Limb (tissue), 2 donors: Measurements from ENCODE around the gene LAMP5.

Experiments
- DNase-seq, 2 donors: peaks; one replicate each; pipeline ENCODE4 v3.0.0-alpha.2; 2016; ENCODE audit errors: extremely low spot score in 2 of 2

LAMP5 gene

GRCh38 chr20:9532069-9532838, 17.9 kb downstream of the LAMP5 start:
- no peak for DNase-seq

- no peak for DNase-seq
Observed at GRCh38 chr20:9534025-9534424, 19.6 kb downstream of the LAMP5 start.

- DNase-seq: no peak
Observed at GRCh38 chr20:9535449-9535848, 21.1 kb downstream of the LAMP5 start.

- DNase-seq: no peak
Observed at GRCh38 chr20:9543214-9543613, 28.8 kb downstream of the LAMP5 start.

GRCh38 chr20:9550283-9550682, 35.9 kb downstream of the LAMP5 start:
- no peak for DNase-seq

GRCh38 chr20:9550871-9551270, 36.5 kb downstream of the LAMP5 start:
- DNase-seq: no peak

DNA sequence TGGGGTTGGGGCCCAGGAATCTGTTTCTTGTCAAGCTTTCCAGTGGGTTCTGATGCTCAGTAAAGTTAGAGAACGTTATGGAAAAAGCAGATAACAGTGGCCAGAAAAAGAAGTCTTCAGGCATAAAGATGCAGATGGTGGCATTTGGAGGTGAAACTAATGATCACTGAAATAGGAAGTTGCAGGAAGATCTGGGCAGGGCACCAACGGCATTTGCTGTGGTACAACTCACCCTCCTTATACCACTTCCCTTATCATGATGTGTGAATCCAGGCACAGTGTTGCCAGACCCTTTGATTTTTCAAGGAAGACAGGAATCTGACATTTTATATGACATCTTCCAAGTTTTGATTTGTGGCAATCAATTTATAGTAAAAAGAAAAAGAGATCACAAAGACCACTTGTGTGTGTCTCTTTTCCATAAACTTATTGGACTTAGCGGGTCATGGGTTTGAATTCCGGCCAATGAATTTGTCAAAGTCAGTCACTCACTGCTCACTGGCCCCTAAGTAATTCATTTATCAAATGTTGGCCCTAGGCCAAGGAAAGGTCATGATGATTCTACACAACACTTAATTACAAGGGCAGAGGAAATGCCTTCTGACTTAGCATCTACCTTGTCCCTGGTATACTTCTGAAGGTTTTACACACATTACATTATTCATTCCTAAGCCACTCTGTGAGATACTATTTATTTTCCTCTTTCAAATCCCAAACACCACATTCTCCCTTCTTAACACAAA, 37.6 kb downstream of the LAMP5 start:
- no peak for DNase-seq

DNA sequence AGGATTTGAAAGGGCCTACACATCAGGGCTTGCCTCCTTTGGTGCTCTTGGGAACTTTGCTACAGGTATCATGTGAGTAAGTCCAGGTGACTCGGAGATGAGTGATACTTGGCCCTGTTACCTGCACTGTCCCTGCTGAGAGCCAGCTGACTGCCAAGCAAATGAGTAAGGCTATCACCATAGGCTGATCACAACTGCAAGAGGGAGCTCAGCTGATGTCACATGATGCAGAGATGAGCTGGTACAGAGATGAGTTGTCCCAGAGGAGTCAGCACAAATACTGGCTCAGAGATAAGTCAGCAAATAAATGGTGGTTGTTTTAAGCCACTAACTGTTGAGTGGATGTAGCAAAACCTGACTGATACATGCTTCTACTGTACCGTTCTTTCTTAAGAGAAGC, 41.4 kb downstream of the LAMP5 start:
- DNase-seq: no peak

GRCh38 chr20:9557411-9557810, 43.0 kb downstream of the LAMP5 start:
- no peak for DNase-seq

- DNase-seq: no peak
Observed at GRCh38 chr20:9565910-9566550, 51.6 kb downstream of the LAMP5 start.

DNA sequence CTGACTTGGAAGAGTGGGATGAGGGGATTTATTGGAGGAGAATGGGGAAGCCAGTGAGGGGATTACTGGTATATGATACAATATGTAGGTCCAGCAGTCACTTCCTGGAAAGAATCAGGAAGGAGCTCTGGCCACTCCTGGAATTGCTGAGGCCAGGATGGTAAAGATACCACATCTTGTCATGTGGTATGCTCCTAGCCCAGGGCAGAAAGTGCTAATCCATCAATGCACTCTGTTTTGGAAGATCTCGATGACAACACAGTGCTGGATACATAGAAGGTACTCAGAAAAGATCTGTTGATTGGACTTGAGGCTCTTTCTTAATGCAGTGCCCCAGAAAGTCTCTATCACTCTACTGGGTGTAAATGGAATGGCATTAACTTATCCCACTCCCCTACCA, 52.6 kb downstream of the LAMP5 start:
- DNase-seq: no peak

GRCh38 chr20:9570612-9571011, 56.2 kb downstream of the LAMP5 start:
- no peak for DNase-seq

GRCh38 chr20:9571783-9572182, 57.4 kb downstream of the LAMP5 start:
- no peak for DNase-seq

DNA sequence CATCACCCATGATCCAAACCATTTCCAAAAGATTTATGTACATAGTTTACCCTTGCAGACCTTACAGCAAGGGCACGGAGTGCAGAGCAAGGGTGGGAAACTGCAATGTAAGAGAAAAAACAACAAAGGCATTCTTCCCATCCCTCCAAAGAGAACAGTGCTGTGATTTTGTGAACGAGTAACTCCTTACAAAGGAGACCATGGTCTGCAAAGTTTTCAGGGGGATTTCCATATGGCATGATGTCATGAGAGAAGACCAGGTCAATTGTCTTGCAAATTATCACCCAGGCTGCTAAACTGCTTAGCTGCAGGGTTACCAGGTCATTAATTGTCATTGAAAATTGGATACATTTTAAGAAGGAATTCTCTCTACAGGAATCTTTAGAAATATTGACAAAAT, 58.3 kb downstream of the LAMP5 start:
- no peak for DNase-seq

DNA sequence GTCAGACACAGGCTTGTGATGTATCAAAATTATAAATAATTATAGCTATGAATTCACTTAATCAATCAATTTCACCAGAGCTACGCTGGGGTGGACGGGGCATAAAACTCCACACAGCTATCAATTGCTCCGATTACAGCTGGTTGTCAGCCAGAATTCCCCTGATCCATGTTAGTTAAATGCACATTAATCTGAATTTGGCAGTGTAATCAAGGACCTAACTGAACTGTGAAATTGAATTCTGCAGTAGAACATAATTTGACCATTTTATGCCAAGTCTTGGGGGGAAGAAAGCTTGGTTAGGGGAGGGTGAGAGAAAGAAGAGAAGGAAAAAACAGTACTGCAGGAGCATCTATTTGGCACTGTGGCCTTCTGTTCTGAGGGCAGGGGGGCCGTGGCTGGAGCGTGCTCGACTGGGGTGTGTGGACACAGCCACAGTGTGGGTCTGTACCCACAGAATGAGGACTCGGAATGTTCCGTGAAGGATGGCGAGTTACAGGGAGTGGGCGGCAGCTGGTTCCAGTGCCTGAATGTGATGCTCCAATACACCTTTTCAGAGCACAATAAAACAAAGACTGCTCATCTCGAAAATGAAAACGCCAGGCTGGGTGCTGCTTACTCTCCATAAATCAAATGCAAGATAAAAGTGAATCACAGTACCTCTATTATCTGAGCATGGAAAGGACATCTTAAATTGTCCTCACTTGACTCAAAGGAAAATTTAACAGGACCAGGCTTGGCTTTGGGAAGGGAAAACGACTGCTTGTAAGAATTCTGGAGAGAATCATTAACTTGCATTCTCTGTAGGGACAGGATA, 59.2 kb downstream of the LAMP5 start:
- DNase-seq: peak in 1 of 2 donors; percentile 47

DNA sequence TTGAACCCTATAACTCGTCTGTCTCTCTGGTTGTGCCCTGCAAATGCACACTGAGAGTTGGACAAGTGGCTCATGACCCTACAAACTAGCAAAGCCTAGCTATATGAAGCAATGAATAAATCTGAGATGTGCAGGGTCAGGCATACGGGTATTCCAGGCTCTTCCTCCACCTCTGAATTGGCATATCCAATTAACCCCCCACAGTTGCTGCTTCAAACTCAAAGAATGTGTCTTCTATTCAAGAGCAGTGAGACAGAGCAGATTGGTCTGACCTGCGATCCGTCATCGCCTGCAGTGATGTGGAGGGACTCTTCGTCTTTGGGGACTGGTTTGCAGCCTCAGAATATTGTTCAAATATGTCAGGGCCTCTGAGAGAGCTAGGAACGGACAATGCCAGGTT, 59.8 kb downstream of the LAMP5 start:
- no peak for DNase-seq

DNA sequence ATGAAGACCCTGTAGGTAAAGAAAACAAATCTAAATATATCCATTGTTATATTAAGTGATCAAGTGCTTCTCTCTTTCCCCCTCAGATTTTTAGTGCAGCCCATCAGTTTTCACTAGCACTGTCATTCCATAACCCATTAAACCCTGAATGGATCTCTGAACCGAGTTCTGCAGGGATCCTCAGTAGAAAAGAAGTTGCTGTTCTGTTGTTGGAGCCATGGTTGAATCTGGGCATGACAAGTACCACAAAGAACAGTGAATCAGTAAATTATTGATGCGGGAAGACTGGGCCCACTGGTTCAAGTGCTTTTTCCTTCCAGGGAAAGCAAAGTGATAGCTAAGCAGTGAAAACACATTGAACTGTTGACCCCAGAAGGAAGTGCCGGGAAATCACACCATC, 60.4 kb downstream of the LAMP5 start:
- DNase-seq: no peak

GRCh38 chr20:9575836-9576235, 61.4 kb downstream of the LAMP5 start:
- no peak for DNase-seq

DNA sequence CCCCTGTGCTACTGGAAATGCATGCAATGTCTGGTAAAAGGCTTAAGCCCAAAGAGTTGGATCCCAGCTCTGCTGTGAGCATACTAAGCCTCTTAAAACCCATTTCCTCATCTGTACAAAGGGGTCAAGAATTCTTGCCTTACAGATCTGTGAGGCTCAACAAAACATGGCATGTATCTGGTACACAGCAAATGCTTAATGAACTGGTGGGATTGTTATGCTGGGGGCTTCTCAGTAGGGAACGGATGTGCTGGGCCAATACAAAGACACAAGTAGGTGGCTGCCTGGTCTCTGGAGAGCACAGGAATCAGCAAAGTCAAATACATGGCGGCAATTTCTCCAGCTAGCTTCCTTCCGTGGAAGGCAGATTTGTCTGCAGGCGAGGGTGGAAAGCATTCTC, 62.3 kb downstream of the LAMP5 start:
- DNase-seq: no peak

- DNase-seq: no peak
Observed at GRCh38 chr20:9577397-9577796, 63.0 kb downstream of the LAMP5 start.

DNA sequence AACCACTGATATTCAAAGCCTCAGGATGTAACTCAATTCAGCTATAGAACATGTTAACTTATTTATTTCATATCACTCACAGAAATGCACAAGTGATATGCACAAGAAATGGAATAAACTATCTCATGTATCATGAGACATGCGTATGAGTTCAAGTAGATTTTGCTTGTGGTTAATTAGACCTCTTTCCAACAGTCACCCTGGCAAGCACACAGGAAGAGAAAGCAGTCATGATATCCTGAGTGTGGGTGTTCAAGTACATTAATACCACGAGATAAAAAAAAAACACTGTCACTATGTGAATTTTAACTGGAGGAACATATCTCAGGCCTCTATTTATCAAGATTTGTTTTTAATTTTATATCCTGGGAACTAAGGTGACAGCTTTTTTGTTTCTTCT, 64.2 kb downstream of the LAMP5 start:
- no peak for DNase-seq
